Stimulated activated CD4-positive, alpha-beta T cell treated with anti-CD3 and anti-CD28 coated beads, Interleukin-12 subunit alpha, Interleukin-12 subunit beta, amount 100 ng/mL, for 4 hours (primary cell): ENCODE data around the gene CACNA1F.
"Not testable (repeated sequence)": the region's sequence is repeated elsewhere in the genome, so short reads cannot be mapped to it uniquely, and the experiment has no call there.

ENCODE experiments used
- DNase-seq: peaks from one replicate; pipeline ENCODE4 v3.0.0-alpha.2; 2020

CACNA1F gene

GRCh38 chrX:49192722-49193328 lies 40.3 kb downstream of the CACNA1F start:
- DNase-seq, result no peak

- no peak for DNase-seq
Observed at GRCh38 chrX:49191574-49192011, 41.5 kb downstream of the CACNA1F start.

- DNase-seq, result peak; percentile 69
Observed at GRCh38 chrX:49190821-49191573, 42.1 kb downstream of the CACNA1F start.

GRCh38 chrX:49189606-49190005 lies 43.5 kb downstream of the CACNA1F start:
- no peak for DNase-seq

GRCh38 chrX:49188468-49189076 lies 44.6 kb downstream of the CACNA1F start:
- DNase-seq, result no peak

GRCh38 chrX:49187526-49187925 lies 45.6 kb downstream of the CACNA1F start:
- DNase-seq, result no peak

- DNase-seq, result no peak
Observed at GRCh38 chrX:49187028-49187394, 46.1 kb downstream of the CACNA1F start.

GRCh38 chrX:49186125-49187027 lies 46.8 kb downstream of the CACNA1F start, which contains the start of gene PRICKLE3:
Gene PRICKLE3 (minus strand): TSS chrX:49186373. CDS start chrX:49186297, 76 bp downstream.
- DNase-seq, result peak; percentile 69

- DNase-seq, result peak; percentile 28
Observed at GRCh38 chrX:49184294-49185281, 48.6 kb downstream of the CACNA1F start.

GRCh38 chrX:49183701-49184281 lies 49.3 kb downstream of the CACNA1F start:
- DNase-seq, result no peak

GRCh38 chrX:49179358-49179757 lies 53.8 kb downstream of the CACNA1F start:
- no peak for DNase-seq

GRCh38 chrX:49178537-49178936 lies 54.6 kb downstream of the CACNA1F start:
- DNase-seq, result no peak

GRCh38 chrX:49177873-49178480 lies 55.2 kb downstream of the CACNA1F start:
- no peak for DNase-seq

- no peak for DNase-seq
Observed at GRCh38 chrX:49177338-49177833, 55.8 kb downstream of the CACNA1F start.

GRCh38 chrX:49176421-49177326 lies 56.5 kb downstream of the CACNA1F start:
- no peak for DNase-seq

- DNase-seq, result no peak
Observed at GRCh38 chrX:49175435-49176274, 57.5 kb downstream of the CACNA1F start.

- DNase-seq, result no peak
Observed at GRCh38 chrX:49174723-49175122, 58.4 kb downstream of the CACNA1F start.

- not testable (repeated sequence) for DNase-seq
Observed at GRCh38 chrX:49173544-49173943, 59.6 kb downstream of the CACNA1F start.
